AML-193 (cell line): ENCODE measurements around the gene STX8.
"Not testable (repeated sequence)": the region's sequence is repeated elsewhere in the genome, so short reads cannot be mapped to it uniquely, and the experiment has no call there.

ENCODE experiments used
- DNase-seq, 2 experiments: peaks; one replicate each; lab custom pipeline; 2025; lab: John Stamatoyannopoulos, UW

Gene STX8

GRCh38 chr17:9339958-9340357, 235.7 kb downstream of the STX8 start:
- DNase-seq, result no peak

DNA sequence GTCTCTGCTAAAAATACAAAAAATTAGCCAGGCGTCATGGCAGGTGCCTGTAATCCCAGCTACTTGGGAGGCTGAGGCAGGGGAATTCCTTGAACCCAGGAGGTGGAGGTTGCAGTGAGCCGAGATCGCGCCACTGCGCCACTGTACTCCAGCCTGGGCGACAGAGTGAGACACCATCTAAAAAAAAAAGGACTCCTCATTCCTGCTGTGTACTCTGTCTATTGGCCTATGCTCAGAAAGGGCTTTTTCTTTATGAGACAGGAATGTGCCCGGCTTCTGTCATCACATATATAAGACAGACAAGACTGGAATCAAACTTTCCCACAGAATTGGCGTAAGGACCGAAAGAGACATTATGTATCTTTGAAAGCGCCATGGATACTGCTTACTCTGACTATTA, 236.1 kb downstream of the STX8 start:
- DNase-seq, result not testable (repeated sequence)

GRCh38 chr17:9336817-9337216, 238.8 kb downstream of the STX8 start:
- no peak for DNase-seq

DNA sequence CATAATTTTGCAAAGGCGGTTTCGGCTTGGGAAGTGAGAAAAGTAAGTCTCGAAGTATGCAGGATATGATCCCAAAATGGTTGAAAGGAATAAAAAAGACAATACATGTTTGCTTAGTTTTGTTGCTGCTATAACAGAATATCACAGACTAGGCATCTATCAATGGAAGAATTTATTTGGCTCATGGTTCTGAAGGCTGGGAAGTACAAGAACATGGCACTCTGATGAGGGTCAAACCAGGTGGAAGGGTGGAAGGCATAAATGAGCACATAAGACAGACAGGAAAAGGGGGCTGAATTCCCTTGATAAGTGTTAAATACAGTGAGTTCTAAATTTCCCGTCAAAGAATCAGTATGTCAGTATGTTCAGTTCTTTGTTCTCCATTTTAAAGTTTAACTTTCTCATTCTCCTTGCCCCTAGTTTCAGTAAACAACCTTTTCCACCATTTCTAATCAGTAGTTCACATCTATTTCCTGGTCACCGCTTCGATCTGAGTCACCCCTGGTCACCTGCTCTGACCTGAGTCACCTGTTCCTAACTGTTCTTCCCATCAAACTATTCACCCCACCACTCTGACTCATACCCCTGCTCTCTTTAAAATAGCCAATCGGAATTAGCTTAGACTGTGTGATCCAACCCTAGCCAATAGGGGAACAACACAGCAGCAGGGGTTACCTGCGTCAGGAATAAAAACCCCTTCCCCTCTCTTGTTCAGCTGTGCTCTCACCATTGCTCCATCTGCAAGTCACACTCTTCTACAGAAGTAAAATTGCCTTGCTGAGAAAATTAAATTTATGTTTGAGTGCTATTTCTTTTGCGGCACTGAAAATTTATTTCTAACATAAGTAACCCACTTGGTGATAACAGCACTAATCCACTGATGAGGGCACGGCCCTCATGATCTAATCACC, 240.8 kb downstream of the STX8 start:
- DNase-seq, result no peak

GRCh38 chr17:9332132-9332494, 243.5 kb downstream of the STX8 start:
- DNase-seq, result no peak

DNA sequence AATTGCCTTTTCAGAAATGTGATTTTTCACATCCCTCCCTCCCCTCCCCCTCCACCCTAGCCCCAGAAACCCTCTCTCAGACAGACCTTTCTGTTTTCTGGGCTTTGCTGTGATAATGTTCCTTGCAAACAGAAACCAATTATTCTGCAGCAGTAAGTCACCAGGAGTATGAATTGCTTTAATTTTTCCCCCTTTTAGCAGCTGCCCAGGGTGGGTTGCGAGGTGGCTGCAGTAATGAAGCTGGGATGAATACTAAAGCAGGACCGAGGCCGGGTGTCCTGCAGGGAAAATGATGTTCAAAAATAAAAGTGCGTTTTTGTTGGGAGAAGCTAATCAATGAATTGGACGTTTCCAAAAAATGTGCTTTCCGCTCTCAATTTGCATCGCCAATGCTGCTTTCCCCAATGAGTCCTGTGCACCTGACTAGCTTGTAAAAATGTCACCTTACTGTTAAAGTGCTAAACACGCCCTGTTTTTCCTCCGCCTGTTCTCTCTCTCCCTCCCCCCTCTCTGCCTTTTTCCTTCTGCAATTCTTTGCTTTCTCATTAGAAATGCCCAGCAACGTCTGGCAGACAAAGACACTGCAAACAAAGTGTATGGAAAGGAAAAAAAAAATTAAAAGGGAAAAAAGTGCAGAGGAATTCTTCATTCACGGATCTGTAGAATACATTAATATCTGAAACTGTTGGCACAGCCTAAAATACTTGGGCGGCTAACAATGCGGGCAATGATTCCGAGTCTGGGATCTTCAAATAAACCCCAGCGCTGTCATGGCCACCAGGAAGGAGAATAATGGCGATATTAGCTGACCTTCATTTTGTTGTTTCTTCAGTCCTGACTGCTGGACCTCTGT, 244.1 kb downstream of the STX8 start:
- DNase-seq, result no peak

- DNase-seq, result no peak
Measured at GRCh38 chr17:9330611-9331271, 244.9 kb downstream of the STX8 start.

GRCh38 chr17:9330141-9330540, 245.5 kb downstream of the STX8 start:
- DNase-seq, result no peak

DNA sequence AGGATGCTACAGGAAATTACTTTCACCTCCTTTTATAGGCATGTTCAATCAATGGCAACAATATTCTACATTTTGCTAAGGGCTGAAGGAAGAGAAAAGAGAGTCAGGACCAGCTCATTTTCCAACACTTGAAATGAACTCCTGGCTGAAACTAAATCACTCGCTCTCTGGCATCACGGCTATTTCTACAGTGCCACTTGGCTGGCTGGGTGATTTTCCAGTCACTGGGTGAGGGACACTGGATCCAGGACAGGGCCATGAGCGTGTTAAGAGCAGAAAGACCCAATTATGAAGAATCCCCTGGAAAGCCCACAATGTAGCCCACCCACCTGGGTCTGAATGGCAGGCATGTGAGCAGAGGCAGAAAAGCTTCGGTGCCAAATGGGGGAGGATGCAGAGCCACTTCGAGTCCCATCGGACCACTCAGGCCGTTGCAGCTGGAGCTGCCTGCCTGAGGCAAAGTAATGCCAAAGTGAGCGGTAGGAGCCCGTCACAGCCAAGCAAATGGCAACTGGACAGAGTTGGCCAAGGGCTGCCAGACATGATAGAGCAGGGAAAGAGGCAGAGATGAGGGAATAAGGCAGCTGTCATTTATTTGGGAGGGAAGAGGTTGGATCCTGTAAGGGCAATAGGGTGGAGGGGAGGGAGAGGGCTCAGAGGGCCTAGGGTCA, 246.2 kb downstream of the STX8 start:
- no peak for DNase-seq

DNA sequence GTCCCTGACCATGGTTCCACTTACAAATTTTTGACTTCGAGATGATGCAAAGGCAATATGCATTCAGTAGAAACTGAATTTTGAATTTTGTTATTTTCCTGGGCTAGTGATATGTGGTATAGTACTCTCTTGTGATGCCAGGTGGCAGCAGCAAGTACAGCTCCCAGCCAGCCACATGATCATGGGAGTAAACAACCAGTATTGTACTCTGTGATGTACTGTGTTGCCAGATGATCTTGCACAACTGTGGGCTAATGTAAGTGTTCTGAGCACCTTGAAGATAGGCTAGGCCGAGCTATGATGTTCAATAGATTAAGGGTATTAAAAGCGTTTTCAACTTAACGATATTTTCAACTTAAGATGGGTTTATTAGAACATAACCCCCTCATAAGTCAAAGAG, 250.8 kb downstream of the STX8 start:
- no peak for DNase-seq

DNA sequence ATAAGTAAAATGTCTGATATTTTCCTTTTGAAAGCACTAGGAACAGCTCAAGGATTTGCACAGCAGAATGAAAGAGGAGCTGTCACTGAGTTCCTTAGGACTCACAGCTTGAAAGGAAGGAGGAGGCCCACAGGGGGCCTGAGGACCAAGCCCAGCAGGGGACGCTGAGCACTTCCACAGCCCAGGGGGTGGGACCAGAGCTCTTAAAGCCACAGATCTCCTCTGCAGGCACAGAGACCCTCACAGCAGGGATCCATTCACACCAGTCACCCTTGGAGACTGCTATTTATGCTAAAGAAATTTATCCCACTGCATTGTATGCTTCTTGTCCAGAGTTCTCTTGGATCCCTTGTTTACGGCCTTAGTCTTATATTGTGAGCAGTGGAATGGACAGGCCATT, 253.3 kb downstream of the STX8 start:
- DNase-seq, result no peak

DNA sequence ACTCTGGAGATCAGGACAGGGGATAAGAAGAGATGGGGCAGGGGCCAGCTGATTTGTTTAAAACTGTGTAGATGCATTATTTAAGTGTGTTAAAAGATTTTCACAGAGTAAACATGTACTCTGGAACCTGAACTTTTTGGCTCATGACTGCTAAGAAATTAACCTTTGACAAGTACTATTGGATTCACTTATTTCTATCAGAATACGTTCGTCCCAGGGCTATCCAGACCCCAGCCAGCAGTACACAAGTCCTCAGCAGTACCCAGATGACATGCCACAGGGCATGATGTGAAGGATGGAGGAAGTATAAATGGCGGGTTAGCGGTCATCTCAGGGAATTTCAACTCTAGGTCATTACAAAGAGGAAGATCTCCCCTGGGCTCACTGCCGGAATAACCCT, 253.7 kb downstream of the STX8 start:
- DNase-seq, result no peak

DNA sequence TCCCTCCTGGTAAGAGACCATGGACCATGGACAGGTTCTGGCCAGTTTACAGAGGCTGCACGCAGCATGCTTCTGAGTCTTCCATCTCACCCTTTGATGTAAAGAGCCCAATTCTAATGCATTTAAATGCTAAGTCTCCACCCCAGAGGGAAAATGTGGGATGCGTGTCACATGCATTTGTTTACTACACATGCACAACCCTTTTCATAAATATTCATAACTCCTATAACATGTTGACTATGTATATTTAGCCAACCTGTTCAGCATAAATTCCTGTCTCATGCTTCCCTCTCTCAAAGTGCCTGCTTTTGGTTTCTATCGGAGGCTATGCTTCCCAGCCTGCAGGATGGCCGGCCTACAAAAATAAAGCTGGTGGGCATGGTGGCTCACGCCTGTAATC, 260.3 kb downstream of the STX8 start:
- no peak for DNase-seq

DNA sequence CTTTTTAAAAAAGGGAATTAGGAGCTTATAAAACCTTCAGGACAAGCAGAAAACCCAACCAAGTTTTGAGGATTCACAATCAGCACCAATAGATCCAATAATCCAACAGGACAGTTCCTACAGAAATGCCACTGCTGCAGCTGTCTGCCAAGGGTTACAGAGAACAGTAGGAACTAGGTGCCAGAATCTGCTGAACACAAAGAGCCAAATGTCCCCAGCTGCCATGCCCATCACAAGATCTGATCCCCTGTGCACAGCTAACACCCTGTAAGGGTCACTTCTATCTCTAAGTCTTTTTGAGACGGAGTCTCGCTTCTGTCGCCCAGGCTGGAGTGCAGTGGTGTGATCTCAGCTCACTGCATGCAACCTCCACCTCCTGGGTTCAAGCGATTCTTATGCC, 262.3 kb downstream of the STX8 start:
- DNase-seq, result no peak

DNA sequence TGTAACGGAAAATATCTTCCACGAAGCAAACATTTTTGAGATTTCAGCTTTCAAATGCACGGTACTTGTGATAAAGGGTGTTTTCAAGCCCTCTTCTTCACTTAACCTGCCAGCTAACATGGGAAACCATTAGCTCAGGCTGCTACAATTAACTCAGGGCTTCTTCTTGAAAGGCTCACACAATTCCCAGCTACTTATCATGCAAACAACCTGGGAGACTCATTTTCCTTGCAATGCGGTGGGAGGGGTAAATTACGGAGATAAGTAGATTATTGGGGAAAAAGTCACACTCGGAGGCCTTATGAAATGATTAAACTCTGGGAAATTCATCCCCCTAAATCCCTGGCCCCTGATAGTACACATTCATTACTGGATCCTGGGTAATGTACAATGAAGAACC, 266.4 kb downstream of the STX8 start:
- DNase-seq, result no peak

DNA sequence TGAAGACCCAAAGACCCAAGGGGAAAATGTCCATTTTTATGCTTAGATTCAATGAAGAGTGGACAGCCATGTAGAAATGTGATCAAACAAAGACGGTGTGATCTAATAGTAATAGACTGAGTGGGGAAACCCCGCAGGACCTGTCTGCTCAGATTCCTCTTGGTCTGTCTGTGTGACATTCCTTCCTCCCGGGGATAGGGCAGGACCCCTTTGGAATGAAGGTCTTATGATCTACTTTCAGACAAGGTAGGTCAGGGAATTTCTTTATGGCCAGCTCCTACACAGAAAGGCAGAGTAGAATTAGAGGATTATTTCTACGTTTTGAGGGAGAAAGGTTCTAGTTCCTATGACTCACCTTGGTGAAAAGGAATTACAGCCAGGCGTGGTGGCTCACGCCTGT, 267.6 kb downstream of the STX8 start:
- DNase-seq, result no peak

DNA sequence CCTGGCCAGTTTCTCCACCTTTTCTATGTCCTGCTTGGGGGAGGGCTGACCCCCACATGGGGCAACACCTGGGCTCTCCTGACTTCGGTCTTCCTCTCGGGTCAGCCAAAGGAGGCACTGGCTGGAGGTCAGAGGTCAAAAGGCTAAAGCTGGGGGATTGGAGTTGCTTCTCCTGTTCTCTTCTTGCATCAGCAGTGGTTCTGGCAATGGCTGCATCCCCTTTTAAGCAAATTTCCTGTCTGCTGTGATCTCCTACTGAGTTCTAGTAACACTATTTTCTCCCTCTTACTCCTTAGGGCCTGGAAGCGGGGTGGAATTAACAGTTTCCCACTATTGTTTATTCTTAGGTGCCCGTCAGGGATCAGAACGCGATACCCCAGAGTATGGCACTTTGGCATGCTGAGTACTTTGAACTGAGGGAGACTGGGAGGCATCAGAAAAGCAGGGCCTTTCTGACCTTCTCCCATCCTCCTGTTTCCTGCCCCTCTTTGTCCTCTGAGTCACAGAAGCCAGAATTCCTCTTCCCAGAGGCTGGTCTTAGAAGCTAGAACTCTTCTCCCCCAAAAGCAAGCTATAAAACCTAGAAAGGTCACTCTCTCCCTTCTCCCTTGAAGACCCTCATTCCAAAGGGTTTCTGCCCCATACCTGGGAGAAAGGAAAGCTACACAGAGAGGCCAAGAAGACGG, 268.2 kb downstream of the STX8 start:
- DNase-seq, result no peak

DNA sequence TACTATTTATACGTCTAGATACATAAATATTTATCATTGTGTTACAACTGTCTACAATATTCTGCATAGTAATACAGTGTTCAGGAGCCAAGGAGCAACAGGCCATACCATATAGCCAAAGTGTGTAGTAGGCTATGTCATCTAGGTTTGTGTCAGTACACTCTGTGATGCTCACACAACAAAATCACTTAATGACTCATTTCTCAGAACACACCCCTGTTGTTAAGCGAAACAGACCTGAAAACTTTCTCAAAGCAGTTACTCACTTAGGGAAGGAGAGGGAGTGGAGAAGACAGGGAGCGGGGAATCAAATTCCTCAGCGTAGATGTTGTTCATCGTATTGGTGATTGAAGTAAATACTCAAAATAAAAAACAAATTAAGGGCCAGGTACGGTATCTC, 269.5 kb downstream of the STX8 start:
- no peak for DNase-seq

- DNase-seq, result no peak
Measured at GRCh38 chr17:9299695-9300094, 275.9 kb downstream of the STX8 start.

GRCh38 chr17:9298776-9299295, 276.8 kb downstream of the STX8 start:
- no peak for DNase-seq

DNA sequence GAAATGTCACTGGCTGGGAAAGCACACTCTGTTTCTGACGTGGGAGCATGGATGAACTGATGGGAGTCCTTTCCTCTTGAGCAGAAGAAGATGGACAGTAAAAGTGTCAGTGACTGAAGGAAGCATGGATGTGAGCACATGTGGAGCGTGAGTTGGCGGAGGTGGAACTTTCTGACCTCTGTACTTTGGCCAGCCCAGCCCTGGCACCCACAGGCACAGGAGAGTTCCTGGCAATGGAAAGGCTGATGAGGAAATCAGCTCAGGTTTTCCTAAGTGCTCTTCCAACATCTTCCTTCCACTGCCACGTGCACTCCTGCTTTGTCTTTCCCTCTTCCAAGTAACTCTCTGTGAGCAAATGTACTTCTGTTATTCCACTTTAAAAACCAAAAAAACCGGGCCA, 277.5 kb downstream of the STX8 start:
- DNase-seq, result no peak
